Esophagus muscularis mucosa (tissue), 4 donors: ENCODE results near the gene MTUS2. TPM values are rescaled to one million over a fixed set of nuclear protein-coding genes. Genes with fewer than 3 reads are reported as not detected.

Experiments used
- DNase-seq: peaks from one replicate; pipeline ENCODE4 v3.0.0-alpha.2; 2017; ENCODE audit errors: extremely low spot score
- H3K27ac ChIP-seq, 4 donors: fragments of 200-600 bp; sonication (generic); replicated peaks in 1 of 4; 1 replicate in 3 of 4; 2 replicates in 1 of 4; pipeline ENCODE4 v1.5.1; 2016 to 2019; ENCODE audit warnings: mild to moderate bottlenecking in 1 of 4
- H3K27me3 ChIP-seq, 4 donors: fragments of 200-600 bp; sonication (generic); one replicate each; pipeline versions ENCODE4 v1.5.1 to v1.6.0; 2016 to 2019
- H3K36me3 ChIP-seq, 4 donors: fragments of 200-600 bp; sonication (generic); one replicate each; pipeline ENCODE4 v1.5.1; 2016 to 2019
- H3K4me1 ChIP-seq, 4 donors: fragments of 200-600 bp; sonication (generic); one replicate each; pipeline ENCODE4 v1.5.1; 2016 to 2019
- H3K4me3 ChIP-seq, 4 donors: fragments of 200-600 bp; sonication (generic); 1 replicate in 2 of 4; 2 replicates in 2 of 4; pipeline ENCODE4 v1.5.1; 2016 to 2019; ENCODE audit warnings: mild to moderate bottlenecking in 4 of 4, moderate library complexity in 1 of 4
- H3K9me3 ChIP-seq, 4 donors: fragments of 200-600 bp; sonication (generic); 1 replicate in 3 of 4; 2 replicates in 1 of 4; pipeline ENCODE4 v1.5.1; 2016 to 2019
- EP300 ChIP-seq: sonication (generic); formaldehyde crosslinking; IDR thresholded peaks from one replicate; pipeline ENCODE4 v1.6.1; 2017; ENCODE audit warnings: antibody characterized with exemption
- POLR2A ChIP-seq: fragments of 450-650 bp; IDR thresholded peaks from one replicate; pipeline ENCODE4 v1.6.1; 2017; ENCODE audit warnings: antibody characterized with exemption, moderate library complexity, mild to moderate bottlenecking, low read depth
- POLR2AphosphoS5 ChIP-seq, 2 donors: sonication (generic); formaldehyde crosslinking; IDR thresholded peaks; one replicate each; pipeline ENCODE4 v1.6.1; 2017; ENCODE audit warnings: antibody characterized with exemption in 2 of 2
- WGBS: methylation state at CpG from one replicate; pipeline ENCODE4 v1.1.5; 2018; 5-methylcytosine and 5-hydroxymethylcytosine counted together
- intact Hi-C: fragments of 100-400 bp; cut with DNase I; formaldehyde crosslinking; loops from one replicate; pipeline ENCODE4 v1.15.1; 2023
- total RNA-seq, 4 donors: library from RNA; depleted of rRNA; stranded (reverse); fragments of >200 nt; gene quantifications; one replicate each; pipeline versions ENCODE4 v1.1.0 to v1.2.1, GENCODE V29; 2016
- TF ChIP-seq, protein P1 (sequence below), 3 experiments: fragments of 200-600 bp in 2 of 3; fragments of 450-650 bp in 1 of 3; sonication (generic) in 2 of 3; IDR thresholded peaks; one replicate each; pipeline ENCODE4 v1.5.1; 2017 to 2019; ENCODE audit warnings: antibody characterized with exemption in 3 of 3, mild to moderate bottlenecking in 2 of 3, moderate library complexity in 1 of 3

The MTUS2 gene
- total RNA-seq, 4 donors from 2014 or later, result 7.1 to 46.2 (median 12.8) TPM

DNA sequence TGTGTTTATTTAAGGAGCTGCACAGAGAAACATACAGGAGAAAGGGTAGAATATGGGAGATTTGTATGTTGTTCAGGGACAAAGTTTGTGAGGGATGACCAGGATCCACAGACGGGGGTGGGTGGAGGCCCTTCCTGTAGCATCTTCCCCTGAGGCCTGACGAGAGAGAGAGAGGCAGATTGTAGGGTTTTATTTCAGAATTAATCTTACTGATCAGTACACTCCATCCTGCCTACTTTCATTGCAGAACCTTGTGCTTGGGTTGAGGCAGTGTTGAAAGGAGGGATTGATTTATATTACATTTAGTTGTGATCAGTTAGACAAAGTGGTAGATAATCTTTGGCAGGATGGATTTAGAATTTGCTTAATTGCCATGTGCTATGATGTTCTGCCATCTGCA lies 39.6 kb downstream of the MTUS2 start:
- TF ChIP-seq, protein P1, sequence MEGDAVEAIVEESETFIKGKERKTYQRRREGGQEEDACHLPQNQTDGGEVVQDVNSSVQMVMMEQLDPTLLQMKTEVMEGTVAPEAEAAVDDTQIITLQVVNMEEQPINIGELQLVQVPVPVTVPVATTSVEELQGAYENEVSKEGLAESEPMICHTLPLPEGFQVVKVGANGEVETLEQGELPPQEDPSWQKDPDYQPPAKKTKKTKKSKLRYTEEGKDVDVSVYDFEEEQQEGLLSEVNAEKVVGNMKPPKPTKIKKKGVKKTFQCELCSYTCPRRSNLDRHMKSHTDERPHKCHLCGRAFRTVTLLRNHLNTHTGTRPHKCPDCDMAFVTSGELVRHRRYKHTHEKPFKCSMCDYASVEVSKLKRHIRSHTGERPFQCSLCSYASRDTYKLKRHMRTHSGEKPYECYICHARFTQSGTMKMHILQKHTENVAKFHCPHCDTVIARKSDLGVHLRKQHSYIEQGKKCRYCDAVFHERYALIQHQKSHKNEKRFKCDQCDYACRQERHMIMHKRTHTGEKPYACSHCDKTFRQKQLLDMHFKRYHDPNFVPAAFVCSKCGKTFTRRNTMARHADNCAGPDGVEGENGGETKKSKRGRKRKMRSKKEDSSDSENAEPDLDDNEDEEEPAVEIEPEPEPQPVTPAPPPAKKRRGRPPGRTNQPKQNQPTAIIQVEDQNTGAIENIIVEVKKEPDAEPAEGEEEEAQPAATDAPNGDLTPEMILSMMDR (IDR thresholded peaks at IDR 0.05), result no peak
- no peak for TF ChIP-seq EP300
- no peak for TF ChIP-seq POLR2AphosphoS5 (IDR thresholded peaks at IDR 0.05)
- no peak for TF ChIP-seq POLR2A
- intact Hi-C loops, result no loop called here
- 56% methylated on average over 2 of the region's 2 CpGs for WGBS

DNA sequence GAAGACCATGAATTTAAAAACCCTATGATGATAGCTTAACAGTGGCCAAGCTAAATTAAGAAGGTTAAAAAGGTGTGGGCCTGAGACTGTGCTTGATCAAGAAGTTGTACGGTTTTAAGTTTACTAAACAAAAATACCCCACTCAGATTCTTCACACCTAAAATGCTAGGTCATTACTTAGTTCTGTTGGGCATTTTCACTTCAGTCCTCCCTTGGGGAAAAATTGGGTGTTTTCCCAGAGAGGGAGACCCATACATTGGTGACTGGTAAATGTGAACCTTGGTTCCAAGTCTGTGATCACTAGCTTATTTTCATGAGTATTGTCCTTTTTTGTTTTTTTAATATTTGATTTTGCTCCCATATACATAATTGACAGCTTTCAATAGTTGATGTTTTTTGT lies 44.4 kb downstream of the MTUS2 start:
- Histone ChIP-seq H3K4me3 (no peak overlapping the region), H3K27me3 (no peaks in the 10 kb centered on the region), H3K4me1 (peaks cover 0 to 11% (median 3%) of the 10 kb centered on the region in 4 donors), H3K27ac (no peak overlapping the region), H3K36me3 (no peaks in the 10 kb centered on the region), H3K9me3 (no peaks in the 10 kb centered on the region)
- DNase-seq, result no peak
- TF ChIP-seq EP300 (no peak), POLR2A (no peak), POLR2AphosphoS5 (IDR thresholded peaks at IDR 0.05) (no peak)
- TF ChIP-seq, protein P1 (IDR thresholded peaks at IDR 0.05), result no peak
- intact Hi-C loops, result no loop called here
- 38% methylated on average over 1 of the region's 1 CpG for WGBS

More for the DNA sequence above, 39.6 kb downstream of the MTUS2 start:
- Histone ChIP-seq H3K27me3 (no peaks in the 10 kb centered on the region), H3K36me3 (no peaks in the 10 kb centered on the region), H3K27ac (no peak overlapping the region), H3K4me1 (peaks cover 0 to 2% (median 0%) of the 10 kb centered on the region in 4 donors), H3K9me3 (no peaks in the 10 kb centered on the region), H3K4me3 (no peak overlapping the region)
- no peak for DNase-seq

DNA sequence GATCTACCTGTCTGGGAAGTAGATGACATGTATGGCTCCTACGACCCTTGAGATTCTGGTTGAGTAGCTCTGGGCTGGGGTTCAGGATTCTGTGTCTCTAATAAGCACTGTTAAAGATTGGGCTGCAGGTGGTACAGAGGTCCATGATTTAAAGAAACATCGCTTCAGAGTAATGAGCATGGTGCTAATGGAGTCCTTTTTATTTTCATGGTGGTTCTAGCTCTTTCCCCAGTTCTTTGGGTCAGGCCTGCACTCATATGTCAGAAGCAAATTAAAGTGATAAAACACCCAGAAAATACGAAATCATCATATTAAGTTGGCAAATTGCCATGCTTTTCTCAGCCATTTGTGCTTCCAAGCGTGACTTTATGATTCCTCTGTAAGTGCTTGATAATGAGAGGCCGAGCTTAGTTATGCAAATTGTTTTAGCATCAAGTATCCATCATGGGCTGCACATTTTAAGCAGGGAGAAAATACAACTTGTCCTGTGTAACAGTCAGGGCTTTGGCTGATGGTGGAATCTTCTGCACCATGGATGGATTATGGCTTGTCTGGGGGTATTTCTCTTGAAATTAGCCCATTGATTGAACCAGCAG lies 45.1 kb downstream of the MTUS2 start:
- DNase-seq, result no peak
- Histone ChIP-seq H3K36me3 (no peaks in the 10 kb centered on the region), H3K9me3 (no peaks in the 10 kb centered on the region), H3K27ac (no peak overlapping the region), H3K27me3 (no peaks in the 10 kb centered on the region), H3K4me1 (peaks cover 0 to 11% (median 3%) of the 10 kb centered on the region in 4 donors), H3K4me3 (no peak overlapping the region)
- WGBS, result 85% methylated on average over 5 of the region's 5 CpGs
- TF ChIP-seq, protein P1 (IDR thresholded peaks at IDR 0.05), result no peak
- TF ChIP-seq EP300 (no peak), POLR2A (no peak), POLR2AphosphoS5 (IDR thresholded peaks at IDR 0.05) (no peak)
- intact Hi-C loops, result no loop called here

DNA sequence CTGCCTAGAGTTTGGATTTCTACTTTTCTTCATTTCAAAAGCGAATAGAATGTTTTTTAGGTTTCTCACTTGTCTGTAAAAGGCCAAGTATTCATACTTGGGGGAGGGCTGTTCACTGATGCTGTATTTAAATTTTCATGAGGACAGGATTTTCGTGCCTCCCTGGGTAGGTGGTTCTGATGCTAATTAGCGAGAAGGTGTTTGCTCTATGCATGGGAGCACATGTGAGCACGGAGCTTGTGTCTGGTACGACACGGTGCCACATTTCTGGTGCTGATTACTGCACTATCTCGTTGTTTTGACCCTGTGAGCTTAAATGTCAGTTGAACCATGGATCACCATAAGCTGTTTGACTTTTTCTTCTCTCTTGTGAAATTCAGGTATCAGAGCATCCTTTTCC lies 45.8 kb downstream of the MTUS2 start:
- intact Hi-C loops, result no loop called here
- no peaks in the 10 kb centered on the region for H3K27me3 ChIP-seq
- H3K9me3 ChIP-seq, result no peaks in the 10 kb centered on the region
- H3K4me1 ChIP-seq, result peaks cover 0 to 11% (median 3%) of the 10 kb centered on the region in 4 donors
- DNase-seq, result no peak
- H3K27ac ChIP-seq, result no peak overlapping the region
- H3K36me3 ChIP-seq, result no peaks in the 10 kb centered on the region
- no peak overlapping the region for H3K4me3 ChIP-seq
- TF ChIP-seq, protein P1 (IDR thresholded peaks at IDR 0.05), result no peak
- no peak for TF ChIP-seq POLR2AphosphoS5 (IDR thresholded peaks at IDR 0.05)
- no peak for TF ChIP-seq POLR2A
- 85% methylated on average over 7 of the region's 7 CpGs for WGBS

DNA sequence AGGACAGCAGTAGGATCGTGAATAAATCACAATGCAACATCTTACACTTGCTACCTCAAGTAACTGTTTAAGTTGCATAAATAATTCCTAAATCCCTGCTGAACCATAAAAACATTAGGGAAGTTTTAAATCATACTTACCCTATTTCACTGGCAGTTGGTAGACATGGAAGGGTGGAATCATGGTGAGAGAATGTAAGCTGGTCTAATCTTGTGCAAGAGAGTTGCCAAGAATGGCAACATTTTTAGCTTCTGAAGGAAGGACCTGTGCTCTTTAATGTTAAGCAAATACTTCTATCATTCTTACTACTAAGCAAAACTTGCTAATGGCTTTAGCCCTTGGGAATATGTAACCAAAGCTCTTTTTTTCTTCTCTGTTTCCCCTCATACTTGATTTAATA lies 46.8 kb downstream of the MTUS2 start:
- peaks cover 0 to 4% (median 2%) of the 10 kb centered on the region in 4 donors for H3K9me3 ChIP-seq
- no peaks in the 10 kb centered on the region for H3K27me3 ChIP-seq
- H3K27ac ChIP-seq, result no peak overlapping the region
- intact Hi-C loops, result no loop called here
- DNase-seq, result no peak
- H3K36me3 ChIP-seq, result no peaks in the 10 kb centered on the region
- TF ChIP-seq EP300, result no peak
- no peak for TF ChIP-seq POLR2A
- no peak for TF ChIP-seq POLR2AphosphoS5 (IDR thresholded peaks at IDR 0.05)
- TF ChIP-seq, protein P1 (IDR thresholded peaks at IDR 0.05), result no peak
- 63% methylated on average over 1 of the region's 1 CpG for WGBS
- peaks cover 0 to 11% (median 3%) of the 10 kb centered on the region in 4 donors for H3K4me1 ChIP-seq
- H3K4me3 ChIP-seq, result no peak overlapping the region
